ENCODE results near the gene RUFY1.

GRCh38 chr5:179610903-179611265 lies 60.5 kb downstream of the RUFY1 start:
- TF ChIP-seq POLR2A (IDR thresholded peaks at IDR 0.05; ENCODE audit: low read depth, low read length) (no peak; the same call in none of the 2 replicates), POLR2AphosphoS5 (IDR thresholded peaks at IDR 0.05; ENCODE audit: low read depth, low read length) (no peak), TAF1 (IDR thresholded peaks at IDR 0.05; ENCODE audit: borderline replicate concordance, low read depth, low read length) (no peak)

Data from GM12892 (cell line).